Choroid plexus epithelial cell (primary cell): Measurements from ENCODE around the gene CMTM4.

ENCODE experiments used
- DNase-seq: peaks from one replicate; pipeline ENCODE4 v3.0.0-alpha.2; 2010; ENCODE audit warnings: low read depth
- H3K4me3 ChIP-seq: 2 replicates; pipeline ENCODE4 v1.5.1; 2011; ENCODE audit warnings: low read depth, mild to moderate bottlenecking, control low read depth, low read length, moderate library complexity
- CTCF ChIP-seq: conservative IDR thresholded peaks from 2 replicates; pipeline ENCODE4 v1.5.1; 2011; ENCODE audit warnings: low read depth, mild to moderate bottlenecking, control low read depth, inconsistent platforms, low read length, moderate library complexity

CMTM4 gene

GRCh38 chr16:66696669-66697630 lies at the start of gene CMTM4:
Gene CMTM4, minus strand, starts transcription at chr16:66696743. Its CDS starts 218 bp downstream, at chr16:66696525.
- peak; percentile 21 for TF ChIP-seq CTCF
- peak within 1 kb of the TSS; percentile 68 for H3K4me3 ChIP-seq
- DNase-seq, result peak; percentile 87

GRCh38 chr16:66746048-66746447 lies 49.5 kb upstream of the CMTM4 start:
- TF ChIP-seq CTCF, result no peak
- DNase-seq, result no peak
- H3K4me3 ChIP-seq, result no peak overlapping the region

- TF ChIP-seq CTCF, result no peak
- DNase-seq, result peak; percentile 75
- H3K4me3 ChIP-seq, result no peak overlapping the region
These were observed 45.6 kb upstream of the CMTM4 start for GRCh38 chr16:66741950-66742808.

- DNase-seq, result peak; percentile 93
- no peak for TF ChIP-seq CTCF
- H3K4me3 ChIP-seq, result no peak overlapping the region
These were observed 44.8 kb upstream of the CMTM4 start for GRCh38 chr16:66741169-66741900.

GRCh38 chr16:66740533-66740932 lies 44.0 kb upstream of the CMTM4 start:
- TF ChIP-seq CTCF, result no peak
- DNase-seq, result peak; percentile 52
- no peak overlapping the region for H3K4me3 ChIP-seq

- H3K4me3 ChIP-seq, result no peak overlapping the region
- peak; percentile 75 for TF ChIP-seq CTCF
- peak; percentile 68 for DNase-seq
These were observed 43.5 kb upstream of the CMTM4 start for GRCh38 chr16:66740010-66740409.
